Astrocyte (in vitro differentiated cells and primary cell): Measurements from ENCODE around the gene NUP214. TPM values are rescaled to one million over a fixed set of nuclear protein-coding genes. Genes with fewer than 3 reads are reported as not detected.
A peak's percentile ranks its signal among the peaks of the same experiment; 100 is the strongest.
"Not testable (repeated sequence)": the region's sequence is repeated elsewhere in the genome, so short reads cannot be mapped to it uniquely, and the experiment has no call there.

Source experiments
- DNase-seq: peaks from one replicate; pipeline ENCODE4 v3.0.0-alpha.2; 2010; ENCODE audit warnings: low read depth
- FAIRE-seq: peaks from 2 replicates; lab custom pipeline; 2011; peaks lifted over from hg19 to GRCh38; lab: Jason Lieb, UNC
- H2AFZ ChIP-seq: 2 replicates; pipeline ENCODE4 v1.6.0; 2012; ENCODE audit warnings: low read depth, low read length, inconsistent platforms
- H3K27ac ChIP-seq: 2 replicates; pipeline ENCODE4 v1.5.1; 2011; ENCODE audit warnings: low read depth, low read length, inconsistent platforms
- H3K27me3 ChIP-seq: 2 replicates; pipeline ENCODE4 v1.6.0; 2011; ENCODE audit warnings: low read length, inconsistent platforms; ENCODE audit not compliant: insufficient read depth
- H3K36me3 ChIP-seq: 2 replicates; pipeline ENCODE4 v1.5.1; 2011; ENCODE audit warnings: low read length, inconsistent platforms; ENCODE audit not compliant: insufficient read depth
- H3K4me1 ChIP-seq: 2 replicates; pipeline ENCODE4 v1.5.1; 2011; ENCODE audit warnings: low read length, inconsistent platforms; ENCODE audit not compliant: insufficient read depth
- H3K4me2 ChIP-seq: 2 replicates; pipeline ENCODE4 v1.6.0; 2012; ENCODE audit warnings: low read length, inconsistent platforms
- H3K4me3 ChIP-seq: 2 replicates; pipeline ENCODE4 v1.5.1; 2011; ENCODE audit warnings: low read depth, mild to moderate bottlenecking, low read length, inconsistent platforms; ENCODE audit not compliant: insufficient read depth
- H3K79me2 ChIP-seq: 2 replicates; pipeline ENCODE4 v1.6.0; 2012; ENCODE audit warnings: mild to moderate bottlenecking, low read length, inconsistent platforms; ENCODE audit not compliant: insufficient read depth
- H3K9ac ChIP-seq: 2 replicates; pipeline ENCODE4 v1.6.0; 2012; ENCODE audit warnings: mild to moderate bottlenecking, low read length, inconsistent platforms
- H3K9me3 ChIP-seq: 2 replicates; pipeline ENCODE4 v1.5.1; 2012; ENCODE audit warnings: low read depth, mild to moderate bottlenecking, low read length, inconsistent platforms; ENCODE audit not compliant: insufficient read depth
- H4K20me1 ChIP-seq: 2 replicates; pipeline ENCODE4 v1.6.0; 2012; ENCODE audit warnings: low read length, inconsistent platforms; ENCODE audit not compliant: insufficient read depth
- H3K27ac Mint-ChIP-seq: one replicate; pipeline ENCODE4 v1.8.0; 2021; ENCODE audit warnings: mild to moderate bottlenecking, mixed read lengths; ENCODE audit not compliant: unreplicated experiment
- H3K27me3 Mint-ChIP-seq: one replicate; pipeline ENCODE4 v1.8.0; 2021; ENCODE audit warnings: low read depth, mixed read lengths; ENCODE audit not compliant: unreplicated experiment
- H3K36me3 Mint-ChIP-seq: one replicate; pipeline ENCODE4 v1.8.0; 2021; ENCODE audit warnings: low read depth, mixed read lengths; ENCODE audit not compliant: unreplicated experiment
- H3K4me1 Mint-ChIP-seq: one replicate; pipeline ENCODE4 v1.8.0; 2021; ENCODE audit warnings: low read depth, mixed read lengths; ENCODE audit not compliant: unreplicated experiment
- H3K4me3 Mint-ChIP-seq: one replicate; pipeline ENCODE4 v1.8.0; 2021; ENCODE audit warnings: mild to moderate bottlenecking, moderate library complexity, mixed read lengths; ENCODE audit not compliant: unreplicated experiment
- H3K9me3 Mint-ChIP-seq: one replicate; pipeline ENCODE4 v1.8.0; 2021; ENCODE audit warnings: mild to moderate bottlenecking, mixed read lengths; ENCODE audit not compliant: unreplicated experiment
- EZH2 ChIP-seq: IDR thresholded peaks from 2 replicates; pipeline ENCODE4 v1.6.1; 2012; ENCODE audit warnings: mild to moderate bottlenecking, low read length, inconsistent platforms; ENCODE audit not compliant: insufficient read depth
- total RNA-seq: library from RNA; stranded (reverse); gene quantifications from 2 replicates; pipeline ENCODE4 v1.2.1, GENCODE V29; 2021
- TF ChIP-seq, protein P1 (sequence below): IDR thresholded peaks from 2 replicates; pipeline ENCODE4 v1.5.1; 2011; ENCODE audit warnings: low read depth, mild to moderate bottlenecking, inconsistent platforms, low read length, moderate library complexity; ENCODE audit not compliant: insufficient read depth

Gene NUP214
- total RNA-seq, 1 donor from 2014 or later = 30.5 TPM

DNA sequence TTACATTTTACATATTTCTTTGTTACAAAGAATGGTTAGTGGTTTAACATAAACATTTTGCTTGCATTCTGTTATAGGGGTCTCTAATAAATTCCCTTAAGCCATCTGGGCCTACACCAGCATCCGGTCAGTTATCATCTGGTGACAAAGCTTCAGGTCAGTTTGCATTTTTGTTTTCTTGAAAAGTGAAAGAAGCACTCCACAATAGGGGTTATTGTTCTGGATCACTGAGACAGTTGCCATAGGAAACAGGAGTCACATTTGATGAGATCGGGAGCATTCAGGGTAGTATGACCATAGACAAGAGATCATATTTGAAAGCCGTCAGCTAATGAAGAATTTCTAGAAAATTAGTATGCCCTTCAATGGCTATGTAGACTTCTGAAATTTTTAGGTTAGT lies 63.6 kb downstream of the NUP214 start:
- Histone ChIP-seq H3K27me3 (no peaks in the 10 kb centered on the region), H3K9me3 (no peaks in the 10 kb centered on the region), H3K79me2 (no peaks in the 10 kb centered on the region), H3K9ac (no peak overlapping the region), H3K4me1 (no peaks in the 10 kb centered on the region), H3K4me3 (no peak overlapping the region), H3K4me2 (no peak overlapping the region), H3K36me3 (peaks cover 35% of the 10 kb centered on the region), H2AFZ (no peak overlapping the region), H3K27ac (no peak overlapping the region), H4K20me1 (no peaks in the 10 kb centered on the region)
- H3K36me3 Mint-ChIP-seq = peaks cover 5% of the 10 kb centered on the region
- TF ChIP-seq, protein P1, sequence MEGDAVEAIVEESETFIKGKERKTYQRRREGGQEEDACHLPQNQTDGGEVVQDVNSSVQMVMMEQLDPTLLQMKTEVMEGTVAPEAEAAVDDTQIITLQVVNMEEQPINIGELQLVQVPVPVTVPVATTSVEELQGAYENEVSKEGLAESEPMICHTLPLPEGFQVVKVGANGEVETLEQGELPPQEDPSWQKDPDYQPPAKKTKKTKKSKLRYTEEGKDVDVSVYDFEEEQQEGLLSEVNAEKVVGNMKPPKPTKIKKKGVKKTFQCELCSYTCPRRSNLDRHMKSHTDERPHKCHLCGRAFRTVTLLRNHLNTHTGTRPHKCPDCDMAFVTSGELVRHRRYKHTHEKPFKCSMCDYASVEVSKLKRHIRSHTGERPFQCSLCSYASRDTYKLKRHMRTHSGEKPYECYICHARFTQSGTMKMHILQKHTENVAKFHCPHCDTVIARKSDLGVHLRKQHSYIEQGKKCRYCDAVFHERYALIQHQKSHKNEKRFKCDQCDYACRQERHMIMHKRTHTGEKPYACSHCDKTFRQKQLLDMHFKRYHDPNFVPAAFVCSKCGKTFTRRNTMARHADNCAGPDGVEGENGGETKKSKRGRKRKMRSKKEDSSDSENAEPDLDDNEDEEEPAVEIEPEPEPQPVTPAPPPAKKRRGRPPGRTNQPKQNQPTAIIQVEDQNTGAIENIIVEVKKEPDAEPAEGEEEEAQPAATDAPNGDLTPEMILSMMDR = no peak
- no peak for TF ChIP-seq EZH2
- no peaks in the 10 kb centered on the region for H3K9me3 Mint-ChIP-seq
- no peaks in the 10 kb centered on the region for H3K27me3 Mint-ChIP-seq
- H3K4me1 Mint-ChIP-seq = peaks cover 11% of the 10 kb centered on the region
- DNase-seq = no peak
- no peak overlapping the region for H3K4me3 Mint-ChIP-seq
- no peak for FAIRE-seq
- H3K27ac Mint-ChIP-seq = no peak overlapping the region

DNA sequence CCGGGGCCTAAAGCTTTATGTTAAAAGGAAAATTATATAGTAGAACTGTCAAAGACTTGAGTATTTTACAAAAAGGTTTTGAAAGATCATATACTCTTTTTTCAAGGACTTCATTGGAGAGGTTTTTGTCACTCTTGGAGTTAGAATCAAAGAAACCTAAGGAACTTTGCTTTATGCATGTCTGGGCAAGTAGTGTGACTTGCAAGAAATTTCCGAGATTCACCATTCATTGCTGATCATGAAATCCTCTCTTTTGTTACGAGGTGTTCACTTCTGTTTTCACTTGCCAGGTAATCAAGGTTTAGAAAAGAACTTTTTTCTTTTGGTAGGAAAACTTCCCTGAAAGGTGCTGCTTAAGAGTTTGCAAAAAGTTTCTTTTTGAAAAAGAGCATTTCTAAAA lies 64.8 kb downstream of the NUP214 start:
- FAIRE-seq (no peak), DNase-seq (no peak)
- Histone ChIP-seq H3K36me3 (peaks cover 41% of the 10 kb centered on the region), H3K79me2 (no peaks in the 10 kb centered on the region), H3K27me3 (no peaks in the 10 kb centered on the region), H3K9me3 (no peaks in the 10 kb centered on the region), H3K4me2 (no peak overlapping the region), H4K20me1 (no peaks in the 10 kb centered on the region), H3K4me1 (no peaks in the 10 kb centered on the region), H3K9ac (no peak overlapping the region), H3K4me3 (no peak overlapping the region), H3K27ac (no peak overlapping the region), H2AFZ (no peak overlapping the region)
- H3K36me3 Mint-ChIP-seq = peaks cover 5% of the 10 kb centered on the region
- no peaks in the 10 kb centered on the region for H3K9me3 Mint-ChIP-seq
- TF ChIP-seq EZH2 = no peak
- TF ChIP-seq, protein P1 = no peak
- peaks cover 11% of the 10 kb centered on the region for H3K4me1 Mint-ChIP-seq
- no peaks in the 10 kb centered on the region for H3K27me3 Mint-ChIP-seq
- no peak overlapping the region for H3K4me3 Mint-ChIP-seq
- H3K27ac Mint-ChIP-seq = peak overlapping the region; percentile 1

DNA sequence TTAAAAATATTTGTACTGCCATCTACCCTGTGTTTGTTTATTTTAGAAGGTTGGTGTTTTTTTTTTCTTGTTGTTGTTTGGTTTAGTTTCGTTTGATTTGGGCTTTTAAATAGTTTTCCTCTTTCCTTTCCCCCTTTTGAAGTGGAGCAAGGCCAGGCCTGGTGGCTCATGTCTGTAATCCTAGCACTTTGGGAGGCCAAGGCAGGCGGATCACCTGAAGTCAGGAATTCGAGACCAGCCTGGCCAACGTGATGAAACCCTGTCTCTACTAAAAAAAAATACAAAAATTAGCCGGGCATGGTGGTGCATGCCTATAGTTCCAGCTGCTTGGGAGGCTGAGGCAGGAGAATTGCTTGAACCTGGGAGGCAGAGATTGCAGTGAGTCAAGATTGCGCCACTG lies 65.6 kb downstream of the NUP214 start:
- not testable (repeated sequence) for H3K9me3 Mint-ChIP-seq, H3K4me1 ChIP-seq, H3K4me2 ChIP-seq, H2AFZ ChIP-seq, H3K9me3 ChIP-seq, H3K4me3 Mint-ChIP-seq, FAIRE-seq, H3K36me3 Mint-ChIP-seq, DNase-seq, H3K4me3 ChIP-seq, H3K79me2 ChIP-seq, H3K27me3 ChIP-seq, H3K27me3 Mint-ChIP-seq, H4K20me1 ChIP-seq, H3K9ac ChIP-seq, H3K27ac Mint-ChIP-seq, H3K27ac ChIP-seq
- peaks cover 11% of the 10 kb centered on the region for H3K4me1 Mint-ChIP-seq
- peaks cover 39% of the 10 kb centered on the region for H3K36me3 ChIP-seq
